ENCODE results near the gene ARHGDIA.
"Not testable (repeated sequence)": the region's sequence is repeated elsewhere in the genome, so short reads cannot be mapped to it uniquely, and the experiment has no call there.

The ARHGDIA gene

DNA sequence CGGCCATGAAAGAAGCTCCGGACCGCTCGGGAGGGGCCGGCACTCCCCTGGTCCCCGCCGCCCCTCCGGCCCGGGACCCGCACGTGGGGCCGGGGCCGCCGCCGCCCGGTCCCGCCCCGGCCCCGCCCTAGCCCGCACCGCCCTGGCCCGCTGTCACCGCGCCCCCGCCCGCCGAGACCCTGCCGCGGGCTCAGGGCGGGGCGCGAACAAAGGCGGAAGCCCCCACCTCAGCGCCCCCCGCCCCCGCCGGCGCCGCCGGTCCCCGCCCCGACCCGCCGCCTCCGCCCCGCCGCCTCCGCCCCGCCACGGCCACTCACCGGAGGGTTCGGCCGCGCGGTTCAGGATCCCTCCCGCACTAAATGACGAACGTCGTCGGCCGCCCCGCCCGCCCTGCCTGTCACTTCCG, at the start of gene ARHGDIA:
Gene ARHGDIA, minus strand, starts transcription at position 357 of the 406 bp plus-strand sequence. CDS start 1,407 bp downstream, outside the sequence.
- FAIRE-seq: no peak

DNA sequence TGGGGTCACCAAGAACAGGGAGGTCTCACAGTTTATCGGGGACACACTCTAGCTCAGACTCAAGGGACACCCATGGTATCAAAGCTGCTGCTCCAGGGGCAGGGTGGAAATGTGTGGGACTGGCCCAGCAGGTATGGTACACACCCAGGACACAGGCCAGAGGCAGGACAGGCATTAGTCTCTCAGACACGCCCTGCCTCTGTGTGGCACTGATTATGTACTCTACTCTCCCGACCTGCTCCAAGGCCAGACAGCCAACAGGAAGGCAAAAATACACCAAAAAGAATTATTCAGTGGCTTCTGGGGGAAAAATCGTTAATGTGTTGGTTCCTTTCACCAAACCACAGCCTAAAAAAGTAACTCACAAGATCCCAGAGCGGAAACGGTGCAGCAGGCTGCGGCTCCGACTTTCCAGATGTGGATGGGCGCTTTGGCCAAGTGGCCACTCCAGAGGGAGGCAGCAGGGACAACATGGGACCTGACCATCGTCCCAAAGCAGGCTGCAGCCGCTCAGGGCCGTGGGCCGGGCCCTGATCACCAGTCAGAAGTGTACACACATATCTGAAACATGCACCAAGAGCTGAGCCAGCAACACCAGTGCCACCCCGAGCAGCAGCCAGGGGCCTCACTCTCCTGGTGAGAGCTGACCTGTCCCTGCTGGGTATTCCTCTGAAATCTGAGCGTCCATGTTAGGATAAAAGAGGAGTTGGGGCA, 47.9 kb upstream of the ARHGDIA start:
- FAIRE-seq: no peak

DNA sequence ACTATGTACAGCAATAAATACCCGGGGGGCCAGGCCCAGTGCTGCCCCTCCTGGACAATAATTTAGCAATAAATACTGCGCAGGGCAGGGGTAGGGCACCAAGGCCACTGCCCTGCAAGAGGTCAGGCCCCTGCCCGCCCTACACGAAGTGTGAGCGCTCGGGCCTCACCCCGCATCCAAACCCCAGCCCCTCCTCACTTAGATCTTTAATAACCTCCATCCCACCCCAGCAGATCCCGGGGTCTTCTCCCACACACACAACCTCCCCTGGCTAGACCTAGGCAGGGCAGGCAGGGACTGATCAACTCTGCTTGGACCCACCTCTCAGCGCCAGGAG, 47.2 kb upstream of the ARHGDIA start:
- not testable (repeated sequence) for FAIRE-seq

DNA sequence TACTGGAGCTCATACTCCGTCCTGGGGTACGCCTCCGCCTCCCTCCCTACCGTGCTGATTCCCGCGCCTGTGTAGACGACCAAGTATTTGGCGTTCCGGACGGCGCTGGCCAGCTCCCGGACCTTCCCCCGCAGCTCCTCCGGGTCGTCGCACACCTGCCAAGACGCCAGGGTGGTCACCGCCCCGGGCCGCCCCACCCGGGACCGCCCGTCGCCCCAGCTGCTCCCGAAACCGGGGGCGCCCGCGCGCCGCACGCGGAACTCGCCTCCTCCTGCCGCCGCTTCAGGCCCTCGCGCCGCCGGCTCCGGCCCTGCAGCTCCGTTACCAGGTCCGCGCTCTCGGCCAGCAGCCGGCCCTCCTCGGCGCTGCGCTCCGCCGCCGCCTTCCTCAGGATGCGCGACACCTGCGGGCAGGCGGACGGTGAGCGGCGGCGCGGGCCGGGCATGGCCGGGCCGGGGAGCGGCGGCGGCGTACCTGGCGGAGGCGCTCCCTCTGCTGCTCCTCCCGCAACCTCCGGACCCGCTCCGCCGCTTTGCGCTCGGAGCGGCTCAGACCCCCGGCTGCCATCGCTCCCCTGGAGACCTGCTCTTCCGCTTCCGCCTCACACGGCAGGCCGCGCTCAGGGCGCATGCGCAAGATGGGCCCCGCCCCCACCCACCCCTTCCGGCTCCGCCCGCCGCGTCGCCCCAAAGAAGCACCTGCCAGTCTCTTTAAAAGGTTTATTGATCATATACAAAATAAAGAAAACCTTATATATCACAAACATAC, 46.6 kb upstream of the ARHGDIA start, which contains the start of gene SIRT7:
Gene SIRT7, minus strand, starts transcription at position 612 of the 768 bp plus-strand sequence. Its CDS starts 45 bp downstream, at position 567.
- no peak for FAIRE-seq

DNA sequence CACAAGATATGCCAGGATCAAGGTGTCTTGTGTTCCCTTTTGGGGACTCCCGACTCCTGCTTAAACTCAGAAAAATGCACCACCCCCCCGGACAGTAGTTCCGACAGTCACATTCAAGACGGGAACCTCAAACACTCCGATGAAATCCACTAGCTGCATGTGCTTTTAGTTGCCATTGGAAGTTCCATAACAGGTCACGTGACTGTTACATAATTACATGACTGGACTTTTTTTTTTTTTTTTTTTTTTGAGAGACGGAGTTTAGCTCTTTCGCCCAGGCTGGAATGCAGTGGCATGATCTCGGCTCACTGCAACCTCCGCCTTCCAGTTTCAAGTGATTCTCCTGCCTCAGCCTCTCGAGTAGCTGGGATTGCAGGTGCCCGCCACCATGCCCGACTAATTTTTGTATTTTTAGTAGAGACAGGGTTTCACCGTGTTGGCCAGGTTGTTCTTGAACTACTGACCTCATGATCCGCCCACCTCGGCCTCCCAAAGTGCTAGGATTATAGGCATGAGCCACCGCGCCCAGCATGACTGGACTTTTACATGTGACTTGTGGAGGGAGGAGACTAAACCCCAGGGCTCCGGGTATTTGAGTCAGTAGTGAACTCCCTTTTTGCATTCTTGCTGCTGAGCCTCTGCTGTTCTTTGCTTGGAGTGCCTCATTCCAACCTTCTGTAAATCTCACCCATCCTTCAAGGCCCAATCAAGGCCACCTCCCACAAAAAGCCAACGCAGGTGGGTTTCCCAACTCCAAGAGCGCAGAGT, 45.3 kb upstream of the ARHGDIA start:
- FAIRE-seq: peak; percentile 93

GRCh38 chr17:81915331-81915730, 44.2 kb upstream of the ARHGDIA start:
- FAIRE-seq: no peak

DNA sequence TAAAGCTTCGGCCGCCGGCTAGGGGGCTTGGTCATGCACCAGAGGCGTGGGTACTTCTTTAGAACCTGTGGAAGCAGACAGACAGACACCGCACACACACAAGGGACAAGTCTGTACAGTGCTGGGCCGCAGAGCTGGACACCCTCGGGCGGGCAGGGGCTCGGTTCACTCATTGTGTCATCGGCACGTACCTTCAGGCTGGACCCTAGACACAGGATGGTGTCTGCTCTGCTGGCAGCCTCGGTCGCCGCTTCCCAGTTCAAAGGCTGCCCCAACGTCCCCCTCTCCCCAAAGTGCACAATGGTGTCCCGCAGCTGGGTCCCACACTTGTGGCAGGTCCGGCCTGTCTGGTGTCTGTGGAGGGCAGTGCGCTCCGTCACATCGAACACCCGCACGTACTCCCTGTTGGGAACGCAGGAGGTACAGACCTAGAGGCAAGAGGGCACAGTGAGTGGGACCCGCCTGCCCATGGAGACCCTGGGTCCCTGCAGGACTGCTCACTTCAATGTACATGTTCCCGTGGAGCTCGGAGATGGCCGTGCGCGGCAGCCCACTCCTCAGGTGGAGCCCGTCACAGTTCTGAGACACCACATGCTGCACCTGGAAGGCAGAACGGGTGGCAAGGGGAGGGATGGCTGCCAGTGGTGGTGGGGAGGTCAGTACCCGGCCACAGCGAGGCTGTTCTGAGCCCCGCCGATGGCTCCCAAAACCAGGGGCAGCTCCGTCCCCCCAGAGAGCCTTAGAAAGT, 43.1 kb upstream of the ARHGDIA start:
- no peak for FAIRE-seq

DNA sequence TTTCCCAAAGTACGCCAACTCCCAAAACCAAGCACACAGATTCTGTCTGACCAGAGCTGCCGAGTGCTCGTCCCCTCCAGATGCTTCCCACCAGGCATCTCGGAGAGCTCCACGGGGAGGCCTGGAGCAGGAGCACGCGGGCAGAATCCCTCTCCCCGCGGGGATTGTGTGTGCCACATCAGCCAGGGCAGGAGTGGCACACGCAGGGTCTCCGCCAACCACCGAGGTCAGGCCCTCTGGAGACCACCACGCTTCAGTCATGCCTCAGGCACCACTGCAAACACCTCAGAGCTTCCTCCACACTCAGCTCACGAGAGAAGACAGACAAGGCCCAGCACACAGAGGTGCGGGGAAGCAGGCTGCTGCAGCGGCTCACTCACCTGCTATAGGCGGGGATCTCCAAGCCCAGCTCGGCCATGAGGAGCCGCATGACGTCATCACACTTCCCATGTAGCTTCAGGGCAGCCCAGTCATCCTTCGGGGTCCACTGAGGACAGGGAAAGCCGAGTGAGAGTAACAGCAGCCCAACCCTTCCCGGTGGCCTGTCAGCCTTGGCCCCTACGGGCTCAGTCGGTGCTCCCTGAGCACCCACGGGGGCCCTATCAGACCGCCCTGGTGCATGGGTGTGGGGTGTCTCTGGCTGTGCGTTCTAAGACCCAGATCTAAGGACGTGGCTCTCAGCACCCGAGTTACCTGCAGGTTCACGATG, 42.4 kb upstream of the ARHGDIA start:
- FAIRE-seq: no peak

DNA sequence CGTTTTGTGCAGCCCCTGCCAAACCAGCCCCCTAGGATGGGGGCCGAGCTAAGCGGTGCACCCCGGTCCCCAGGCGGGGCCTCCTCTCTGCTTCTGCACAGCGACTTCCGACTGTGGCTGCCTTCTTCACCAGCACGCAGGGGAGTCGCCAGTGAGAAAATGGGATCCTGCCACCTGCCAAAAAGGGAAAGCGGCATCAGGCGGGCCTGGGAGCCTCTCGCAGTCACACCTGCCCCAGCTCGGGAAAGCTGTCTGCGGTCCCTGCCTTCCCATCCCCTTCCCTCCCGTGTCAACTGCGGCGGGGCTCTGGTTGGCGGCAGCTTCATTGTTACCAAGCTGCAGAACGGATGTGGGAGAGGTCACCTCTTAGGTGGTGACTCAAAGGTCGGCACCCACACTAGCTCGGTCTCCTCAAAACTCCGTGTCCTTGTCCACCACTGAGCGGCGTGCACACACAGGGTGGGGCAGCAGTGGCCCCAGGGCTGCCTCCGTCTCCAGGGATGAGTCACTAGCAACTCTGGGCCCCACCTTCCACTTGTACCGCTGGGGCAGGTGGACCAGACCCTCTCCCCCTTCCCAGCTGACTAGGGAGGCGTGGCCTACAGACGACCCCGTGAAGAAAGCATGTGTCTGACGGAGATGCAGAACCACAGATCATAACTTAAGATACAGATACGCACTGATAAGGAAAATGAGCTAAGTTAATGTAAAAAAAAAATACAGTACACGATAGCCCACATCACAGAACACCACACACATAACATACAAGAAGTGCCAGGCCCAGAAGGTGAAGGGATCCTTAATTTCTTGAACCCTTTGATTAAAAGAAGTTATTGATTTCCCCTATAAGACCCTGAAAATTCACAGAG, 41.5 kb upstream of the ARHGDIA start:
- FAIRE-seq: no peak

DNA sequence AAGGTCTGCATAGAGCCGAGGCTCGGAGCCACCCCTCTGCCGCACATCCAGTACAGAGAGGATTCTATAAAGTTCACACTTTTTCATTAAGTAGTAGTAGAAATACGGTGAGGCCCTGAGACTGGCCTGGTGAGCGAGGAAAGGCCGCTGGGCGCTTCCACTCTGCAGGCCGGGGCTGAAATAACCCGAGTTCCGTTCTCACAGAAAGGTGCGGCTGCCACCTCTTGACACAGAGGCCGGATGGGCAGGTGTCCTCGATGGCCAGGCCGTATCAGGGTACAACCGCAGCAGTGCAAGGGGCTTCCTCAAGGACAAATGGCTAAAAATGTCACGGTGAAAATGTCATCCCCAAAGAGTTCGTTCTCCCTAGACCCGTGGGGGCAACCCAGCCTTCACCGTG, 40.8 kb upstream of the ARHGDIA start:
- FAIRE-seq: no peak

DNA sequence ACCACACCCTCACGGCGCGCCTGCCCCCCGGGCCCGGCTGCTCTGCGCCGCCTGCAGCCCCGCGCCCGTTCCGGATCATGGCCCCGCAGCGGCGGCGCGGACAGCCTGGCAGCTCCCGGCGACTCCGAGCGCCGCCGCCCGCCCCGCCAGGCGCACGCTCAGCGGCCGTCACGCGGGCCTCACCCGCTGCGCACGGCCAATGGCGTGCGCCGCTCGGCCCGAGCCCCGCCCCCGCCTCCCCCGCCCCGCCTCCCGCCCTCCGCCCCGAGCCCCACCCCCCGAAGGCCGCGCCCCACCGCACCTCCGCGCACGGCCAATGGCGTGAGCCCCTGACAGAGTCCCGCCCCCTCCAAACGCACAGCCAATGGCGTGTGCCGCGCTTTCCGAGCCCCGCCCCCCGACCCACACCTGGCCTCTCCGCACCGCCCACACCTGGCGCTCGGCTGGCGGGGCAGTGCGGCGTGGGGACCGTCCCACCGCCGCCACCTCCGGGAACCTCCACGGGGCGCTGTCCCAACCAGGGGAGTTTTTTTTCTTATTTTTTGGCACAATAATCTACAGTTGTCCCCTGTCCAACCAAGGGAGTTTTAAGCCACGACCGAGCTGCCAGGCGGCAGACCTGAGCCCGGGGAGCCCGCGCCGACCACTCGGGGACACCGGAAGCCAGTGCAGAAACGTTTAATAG, 40.3 kb upstream of the ARHGDIA start, which contains the start of gene PCYT2:
Gene PCYT2, minus strand, starts transcription at position 123 of the 685 bp plus-strand sequence. Its CDS starts 44 bp downstream, at position 79.
- no peak for FAIRE-seq

- FAIRE-seq: no peak
Observed at GRCh38 chr17:81910840-81911276, 39.7 kb upstream of the ARHGDIA start.

- no peak for FAIRE-seq
Observed at GRCh38 chr17:81909966-81910839, 39.1 kb upstream of the ARHGDIA start.

- no peak for FAIRE-seq
Observed at GRCh38 chr17:81909231-81909630, 38.1 kb upstream of the ARHGDIA start.

- FAIRE-seq: no peak
Observed at GRCh38 chr17:81908793-81909192, 37.7 kb upstream of the ARHGDIA start.

DNA sequence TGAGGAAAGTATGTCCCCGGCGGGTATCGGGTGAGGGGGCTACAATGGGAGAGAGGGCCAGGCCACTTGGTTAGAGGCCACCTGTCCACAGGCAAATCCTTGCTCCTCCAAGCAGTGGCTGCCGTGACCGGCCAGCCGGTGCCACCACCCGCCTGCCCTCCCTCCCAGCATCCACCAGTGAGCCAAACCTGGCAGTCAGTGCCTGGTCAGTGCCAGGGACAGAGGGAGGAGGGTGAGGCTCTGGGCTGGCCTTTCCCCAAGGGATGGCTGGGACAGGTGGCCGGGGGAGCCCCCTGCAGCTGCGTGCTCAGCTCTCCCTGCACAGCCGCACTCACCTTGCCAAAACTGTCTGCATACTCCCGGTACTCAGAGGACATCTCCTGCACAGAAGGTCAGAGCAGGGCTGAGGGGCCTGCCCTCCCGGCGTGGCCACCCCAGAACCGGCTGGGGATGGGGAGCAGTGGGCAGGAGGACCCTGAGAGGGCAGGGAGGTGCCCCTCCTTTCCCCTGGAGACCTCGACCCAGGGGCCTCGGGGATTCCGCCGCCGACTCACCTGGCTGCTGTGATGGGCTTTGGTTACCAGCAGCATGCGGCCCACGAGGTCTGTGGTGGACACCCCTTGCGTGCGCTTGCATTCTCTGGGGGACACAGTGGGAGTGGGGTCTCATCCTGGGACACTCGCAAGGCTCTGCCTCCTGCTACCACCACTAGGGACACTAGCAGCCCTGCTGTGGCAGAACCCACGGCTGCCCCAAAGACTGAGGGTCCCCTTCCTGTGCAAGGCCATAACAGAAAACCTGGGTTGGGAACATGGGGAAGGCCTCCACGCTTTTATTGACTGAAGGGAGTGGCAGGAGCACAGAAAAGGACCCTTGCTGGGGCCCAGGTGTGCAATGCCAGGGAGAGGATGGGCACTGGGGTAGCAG, 36.3 kb upstream of the ARHGDIA start:
- no peak for FAIRE-seq

- no peak for FAIRE-seq
Observed at GRCh38 chr17:81906476-81907218, 35.5 kb upstream of the ARHGDIA start.

All from G401.6 (cell line).